ENCODE data around the gene RBM47.

DNA sequence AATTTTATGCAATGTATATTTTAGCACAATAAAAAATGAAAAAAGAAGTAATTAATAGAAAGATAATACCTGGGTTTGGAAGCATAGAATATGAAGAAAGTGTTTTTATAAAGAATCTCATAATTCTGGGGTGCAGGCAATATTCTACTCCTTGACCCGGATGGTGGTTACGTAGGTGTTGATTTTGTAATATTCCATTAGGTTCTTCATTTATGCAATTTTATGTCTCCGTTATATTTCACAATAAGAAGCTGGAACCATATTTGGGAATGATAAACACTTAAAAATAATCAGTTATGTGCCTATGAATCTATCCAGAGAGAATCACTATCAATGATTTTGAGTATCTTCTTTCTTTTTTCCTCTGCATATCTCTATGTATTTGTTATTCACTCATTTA lies 256.0 kb downstream of the RBM47 start:
- no peak for TF ChIP-seq GATA2 (IDR thresholded peaks at IDR 0.05; ENCODE audit: low read depth, low read length)
- TF ChIP-seq GATA3 (IDR thresholded peaks at IDR 0.05; ENCODE audit: low read depth, low read length) = no peak

Data from SH-SY5Y (cell line).